ENCODE data around the gene SLC45A3.

- no peak for TF ChIP-seq CTCF (IDR thresholded peaks at IDR 0.05)
- no peak for TF ChIP-seq POLR2A (IDR thresholded peaks at IDR 0.05)
These were observed 20.6 kb upstream of the SLC45A3 start for GRCh38 chr1:205700865-205701401.

Data from esophagus squamous epithelium (tissue), 4 donors.